Dermis blood vessel endothelial cell (primary cell): ENCODE data around the gene TYR. TPM values are rescaled to one million over a fixed set of nuclear protein-coding genes. Genes with fewer than 3 reads are reported as not detected.

ENCODE experiments used
- total RNA-seq: library from RNA; depleted of rRNA; stranded (reverse); fragments of >200 nt; gene quantifications from 2 replicates; pipeline ENCODE4 v1.2.3, GENCODE V29; 2014

Gene TYR
- total RNA-seq, 1 donor from 2014 or later = not detected

Other genes with a start within 250 kb of the TYR start
- under 0.01 TPM in 1 of 2 replicates, not detected in the other for gene GRM5, start 111.9 kb upstream of the TYR start, total RNA-seq